ENCODE results near the gene LCE2B. TPM values are rescaled to one million over a fixed set of nuclear protein-coding genes. Genes with fewer than 3 reads are reported as not detected.

The LCE2B gene
- total RNA-seq, 1 experiment from 2014 or later, result not detected

GRCh38 chr1:152707860-152708259, 21.9 kb downstream of the LCE2B start, which contains the start of gene LCE4A:
LCE4A (plus strand) TSS chr1:152708160; CDS start chr1:152709076, 916 bp downstream.
- Mint-ChIP-seq H3K27me3 (ENCODE audit: insufficient read depth, unreplicated experiment) (no peaks in the 10 kb centered on the region), H3K4me1 (ENCODE audit: insufficient read depth, unreplicated experiment) (no peaks in the 10 kb centered on the region), H3K36me3 (ENCODE audit: insufficient read depth, unreplicated experiment) (no peaks in the 10 kb centered on the region), H3K4me3 (ENCODE audit: unreplicated experiment) (no peak within 1 kb of the TSS), H3K27ac (ENCODE audit: low read depth, unreplicated experiment) (no peak within 1 kb of the TSS), H3K9me3 (ENCODE audit: unreplicated experiment) (no peaks in the 10 kb centered on the region)
- POLR2A ChIA-PET, result interaction anchor here (3.1 kb wide), 1 partner anchor 11 kb away, joined by 11 read pairs; a partner anchor contains a TSS
- CTCF ChIA-PET, result interaction anchor here (1.2 to 1.5 kb wide), 2 partner anchors 27 to 54 kb away, joined by 3 to 6 read pairs; no protein-coding TSS in a partner anchor
- TF ChIP-seq, protein P1, sequence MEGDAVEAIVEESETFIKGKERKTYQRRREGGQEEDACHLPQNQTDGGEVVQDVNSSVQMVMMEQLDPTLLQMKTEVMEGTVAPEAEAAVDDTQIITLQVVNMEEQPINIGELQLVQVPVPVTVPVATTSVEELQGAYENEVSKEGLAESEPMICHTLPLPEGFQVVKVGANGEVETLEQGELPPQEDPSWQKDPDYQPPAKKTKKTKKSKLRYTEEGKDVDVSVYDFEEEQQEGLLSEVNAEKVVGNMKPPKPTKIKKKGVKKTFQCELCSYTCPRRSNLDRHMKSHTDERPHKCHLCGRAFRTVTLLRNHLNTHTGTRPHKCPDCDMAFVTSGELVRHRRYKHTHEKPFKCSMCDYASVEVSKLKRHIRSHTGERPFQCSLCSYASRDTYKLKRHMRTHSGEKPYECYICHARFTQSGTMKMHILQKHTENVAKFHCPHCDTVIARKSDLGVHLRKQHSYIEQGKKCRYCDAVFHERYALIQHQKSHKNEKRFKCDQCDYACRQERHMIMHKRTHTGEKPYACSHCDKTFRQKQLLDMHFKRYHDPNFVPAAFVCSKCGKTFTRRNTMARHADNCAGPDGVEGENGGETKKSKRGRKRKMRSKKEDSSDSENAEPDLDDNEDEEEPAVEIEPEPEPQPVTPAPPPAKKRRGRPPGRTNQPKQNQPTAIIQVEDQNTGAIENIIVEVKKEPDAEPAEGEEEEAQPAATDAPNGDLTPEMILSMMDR (IDR thresholded peaks at IDR 0.05; ENCODE audit: unreplicated experiment), result no peak
- intact Hi-C loops (cut with micrococcal nuclease), result no loop called here
- no TSS peak for BruUV-seq (replicated peaks)
- no peak for DNase-seq (ENCODE audit: unreplicated experiment)

DNA sequence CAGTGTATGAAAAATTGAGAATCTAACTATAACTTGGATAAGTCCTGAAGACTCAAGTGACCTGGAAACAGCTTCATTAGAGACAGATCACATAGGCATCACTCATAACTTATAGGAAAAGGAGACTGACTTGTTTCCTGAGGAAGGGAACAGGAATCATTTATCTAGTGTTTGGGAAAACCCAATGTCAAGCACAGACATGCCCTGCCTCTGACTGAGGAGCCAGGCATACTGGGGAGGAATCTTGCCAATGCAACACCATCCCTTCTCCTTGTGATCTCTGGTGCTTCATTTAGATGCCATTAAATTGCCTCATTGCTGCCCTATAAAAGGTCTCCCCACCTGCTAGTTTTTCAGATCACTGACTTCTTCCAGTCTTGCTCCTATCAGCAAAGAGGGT, 32.3 kb downstream of the LCE2B start:
- POLR2A ChIA-PET, result interaction anchor here (0.8 to 2.5 kb wide), 3 partner anchors 9 to 61 kb away, joined by 5 to 11 read pairs (median 6); partner anchors contain the start of gene LCE4A
- no peaks in the 10 kb centered on the region for H3K9me3 Mint-ChIP-seq (ENCODE audit: unreplicated experiment)

DNA sequence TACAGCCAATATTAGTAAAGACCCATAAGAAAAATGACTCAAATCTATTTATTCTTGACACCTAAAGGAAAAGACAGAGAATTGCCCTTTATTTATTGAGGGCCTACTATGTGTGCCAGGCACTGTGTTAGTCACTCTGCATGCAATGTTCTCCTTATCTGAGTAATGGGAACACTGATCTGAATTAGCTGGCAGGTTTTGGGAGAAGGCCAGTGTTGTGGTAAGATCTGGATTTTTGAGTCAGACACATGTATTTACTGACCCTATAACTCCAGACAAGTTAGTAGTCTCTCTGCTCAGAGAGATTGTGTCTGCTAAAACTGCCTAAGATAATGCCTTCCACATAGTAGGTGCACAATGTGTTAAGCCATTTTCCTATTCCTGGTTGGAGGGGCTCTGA, 39.3 kb downstream of the LCE2B start:
- no peaks in the 10 kb centered on the region for H3K36me3 Mint-ChIP-seq (ENCODE audit: insufficient read depth, unreplicated experiment)
- intact Hi-C loops (cut with micrococcal nuclease), result no loop called here
- no peaks in the 10 kb centered on the region for H3K4me1 Mint-ChIP-seq (ENCODE audit: insufficient read depth, unreplicated experiment)
- no peaks in the 10 kb centered on the region for H3K9me3 Mint-ChIP-seq (ENCODE audit: unreplicated experiment)
- no peaks in the 10 kb centered on the region for H3K27me3 Mint-ChIP-seq (ENCODE audit: insufficient read depth, unreplicated experiment)
- DNase-seq (ENCODE audit: unreplicated experiment), result no peak
- no peak overlapping the region for H3K27ac Mint-ChIP-seq (ENCODE audit: low read depth, unreplicated experiment)
- CTCF ChIA-PET, result interaction anchor here (1.3 to 1.4 kb wide), 2 partner anchors 70 to 73 kb away, joined by 3 to 4 read pairs; no protein-coding TSS in a partner anchor
- TF ChIP-seq, protein P1 (IDR thresholded peaks at IDR 0.05; ENCODE audit: unreplicated experiment), result no peak
- H3K4me3 Mint-ChIP-seq (ENCODE audit: unreplicated experiment), result no peak overlapping the region
- no TSS peak for BruUV-seq (replicated peaks)
- POLR2A ChIA-PET, result no interaction called here

More for the DNA sequence above, 32.3 kb downstream of the LCE2B start:
- H3K4me3 Mint-ChIP-seq (ENCODE audit: unreplicated experiment), result no peak overlapping the region
- H3K27ac Mint-ChIP-seq (ENCODE audit: low read depth, unreplicated experiment), result peak overlapping the region; percentile 13
- H3K36me3 Mint-ChIP-seq (ENCODE audit: insufficient read depth, unreplicated experiment), result peaks cover 5% of the 10 kb centered on the region
- BruUV-seq (replicated peaks), result no TSS peak
- CTCF ChIA-PET, result interaction anchor here (0.5 to 2.1 kb wide), 8 partner anchors 10 to 208 kb away, joined by 3 to 14 read pairs (median 5); no protein-coding TSS in a partner anchor
- peak; percentile 72 for DNase-seq (ENCODE audit: unreplicated experiment)
- intact Hi-C loops (cut with micrococcal nuclease), result no loop called here
- TF ChIP-seq, protein P1 (IDR thresholded peaks at IDR 0.05; ENCODE audit: unreplicated experiment), result no peak
- H3K27me3 Mint-ChIP-seq (ENCODE audit: insufficient read depth, unreplicated experiment), result no peaks in the 10 kb centered on the region
- peaks cover 11% of the 10 kb centered on the region for H3K4me1 Mint-ChIP-seq (ENCODE audit: insufficient read depth, unreplicated experiment)

GRCh38 chr1:152728986-152729385, 43.1 kb downstream of the LCE2B start:
- no peak for DNase-seq (ENCODE audit: unreplicated experiment)
- intact Hi-C loops (cut with micrococcal nuclease), result no loop called here
- Mint-ChIP-seq H3K4me1 (ENCODE audit: insufficient read depth, unreplicated experiment) (no peaks in the 10 kb centered on the region), H3K9me3 (ENCODE audit: unreplicated experiment) (no peaks in the 10 kb centered on the region), H3K27ac (ENCODE audit: low read depth, unreplicated experiment) (no peak overlapping the region), H3K36me3 (ENCODE audit: insufficient read depth, unreplicated experiment) (no peaks in the 10 kb centered on the region), H3K4me3 (ENCODE audit: unreplicated experiment) (no peak overlapping the region), H3K27me3 (ENCODE audit: insufficient read depth, unreplicated experiment) (no peaks in the 10 kb centered on the region)
- POLR2A ChIA-PET, result interaction anchor here (1.4 kb wide), 1 partner anchor 10 kb away, joined by 3 read pairs; no protein-coding TSS in a partner anchor
- CTCF ChIA-PET, result interaction anchor here (0.6 to 1.7 kb wide), 6 partner anchors 11 to 494 kb away, joined by 3 to 11 read pairs (median 4); no protein-coding TSS in a partner anchor
- BruUV-seq (replicated peaks), result no TSS peak
- TF ChIP-seq, protein P1 (IDR thresholded peaks at IDR 0.05; ENCODE audit: unreplicated experiment), result no peak

Measured in MCF 10A (cell line).